ENCODE measurements around the gene SPRTN.
A peak's percentile ranks its signal among the peaks of the same experiment; 100 is the strongest.

The SPRTN gene

DNA sequence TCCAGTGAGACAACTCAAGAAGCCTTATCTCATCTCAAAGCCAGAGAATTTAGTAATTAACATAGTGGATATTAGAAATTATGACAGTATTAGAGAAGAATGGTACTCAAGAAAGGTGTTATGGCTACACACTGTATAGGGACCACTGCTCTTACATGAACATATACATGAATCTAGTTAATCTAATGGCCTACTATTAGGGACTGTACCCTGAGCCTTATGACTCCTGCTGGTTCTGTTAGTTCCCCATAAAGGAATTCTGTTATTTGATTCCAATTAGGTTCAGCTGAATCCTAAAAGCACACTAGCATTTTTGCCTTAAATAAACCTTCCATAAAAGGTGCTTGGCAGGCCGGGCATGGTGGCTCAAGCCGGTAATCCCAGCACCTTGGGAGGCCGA lies 44.3 kb downstream of the SPRTN start:
- DNase-seq = no peak

DNA sequence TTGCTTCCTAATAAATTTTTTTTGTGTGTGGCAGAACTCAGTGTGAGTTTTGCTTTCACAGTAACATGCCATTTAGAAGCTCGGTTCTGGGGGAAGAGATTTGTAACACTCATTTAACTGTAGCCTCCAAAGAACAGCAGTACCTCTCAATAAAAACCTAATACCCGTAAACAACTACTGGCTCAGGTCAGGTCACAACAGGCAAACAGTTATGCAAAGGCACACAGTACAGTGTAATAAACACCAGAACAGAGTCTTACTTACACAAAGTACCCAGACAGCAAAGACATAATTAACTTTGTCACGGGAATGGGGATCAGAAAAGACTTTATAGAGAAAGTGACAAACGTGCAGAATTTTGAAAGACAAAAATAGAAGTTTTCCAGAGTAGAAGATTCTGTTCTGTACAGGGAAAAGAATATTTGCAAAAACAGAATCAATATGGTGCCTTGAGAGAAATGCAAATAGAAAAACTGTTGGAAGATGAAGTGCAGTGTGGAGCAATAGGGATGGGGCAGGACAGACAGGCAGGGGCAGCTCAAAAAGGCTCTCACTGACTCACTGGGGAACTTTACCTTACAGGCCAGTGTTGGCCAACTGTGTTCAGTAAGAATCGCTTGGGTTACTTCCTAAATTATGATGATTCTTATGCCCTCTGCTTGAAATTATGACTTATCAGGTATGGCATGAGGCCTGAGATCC lies 45.2 kb downstream of the SPRTN start:
- no peak for DNase-seq

- no peak for DNase-seq
Measured at GRCh38 chr1:231384696-231385415, 46.8 kb downstream of the SPRTN start.

GRCh38 chr1:231385416-231385748 lies 47.3 kb downstream of the SPRTN start:
- DNase-seq = no peak

DNA sequence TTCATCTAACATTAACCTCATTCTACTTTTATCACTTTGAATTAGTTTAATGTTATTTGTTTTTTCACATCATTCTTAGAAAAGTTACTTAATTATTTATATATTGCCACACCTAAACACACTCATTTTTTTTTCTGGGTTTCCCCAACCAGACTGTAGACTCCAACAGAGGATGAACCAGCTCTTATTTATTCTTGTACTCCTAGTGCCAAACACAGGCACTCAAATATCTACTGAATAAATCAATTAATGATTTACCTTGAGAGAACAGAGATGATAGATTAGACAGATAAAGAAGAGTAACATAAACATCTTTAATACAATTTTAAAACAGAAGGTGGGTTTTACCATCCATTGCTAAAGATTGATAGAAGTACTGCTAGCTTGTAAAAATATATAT lies 48.4 kb downstream of the SPRTN start:
- DNase-seq = no peak

DNA sequence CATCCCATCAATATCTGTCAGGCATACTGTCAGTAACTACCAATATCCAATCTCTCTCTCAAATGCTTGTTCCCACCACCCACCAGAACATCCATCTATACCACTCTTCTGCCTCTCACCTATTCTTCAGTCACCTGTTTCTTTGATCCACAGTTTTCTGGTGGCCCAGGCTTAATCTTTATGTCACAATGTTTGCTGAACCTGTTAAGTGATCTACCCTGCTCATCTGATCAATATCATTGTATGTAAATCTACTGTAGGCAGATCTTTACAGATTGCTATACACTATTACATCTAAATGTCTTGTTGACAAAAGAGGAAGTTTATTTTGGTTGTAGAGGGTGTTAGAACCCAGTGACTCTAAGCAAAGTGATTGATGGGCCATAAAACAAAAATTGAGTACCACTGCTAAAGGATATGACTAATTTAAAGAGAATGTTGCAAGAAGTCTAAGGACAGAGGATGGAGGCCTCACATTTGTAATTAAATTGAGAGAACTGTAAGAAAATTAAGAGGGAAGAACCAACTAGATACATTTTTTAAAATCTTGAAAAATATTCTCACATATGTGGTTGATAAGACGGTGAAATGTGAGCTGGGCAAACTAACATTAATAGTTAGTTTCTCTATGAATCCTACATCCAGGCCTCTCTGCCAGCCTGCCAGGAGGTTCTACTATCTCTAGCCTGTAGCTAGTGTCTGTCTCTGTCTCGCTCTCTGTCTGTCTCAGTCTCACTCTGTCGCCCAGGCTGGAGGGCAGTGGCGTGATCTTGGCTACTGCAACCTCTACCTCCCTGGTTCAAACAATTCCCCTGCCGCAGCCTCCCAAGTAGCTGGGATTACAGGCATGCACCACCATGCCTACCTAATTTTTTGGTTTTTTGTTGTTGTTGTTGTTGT lies 49.9 kb downstream of the SPRTN start:
- peak; percentile 83 for DNase-seq

- peak; percentile 65 for DNase-seq
Measured at GRCh38 chr1:231390071-231390470, 52.0 kb downstream of the SPRTN start.

DNA sequence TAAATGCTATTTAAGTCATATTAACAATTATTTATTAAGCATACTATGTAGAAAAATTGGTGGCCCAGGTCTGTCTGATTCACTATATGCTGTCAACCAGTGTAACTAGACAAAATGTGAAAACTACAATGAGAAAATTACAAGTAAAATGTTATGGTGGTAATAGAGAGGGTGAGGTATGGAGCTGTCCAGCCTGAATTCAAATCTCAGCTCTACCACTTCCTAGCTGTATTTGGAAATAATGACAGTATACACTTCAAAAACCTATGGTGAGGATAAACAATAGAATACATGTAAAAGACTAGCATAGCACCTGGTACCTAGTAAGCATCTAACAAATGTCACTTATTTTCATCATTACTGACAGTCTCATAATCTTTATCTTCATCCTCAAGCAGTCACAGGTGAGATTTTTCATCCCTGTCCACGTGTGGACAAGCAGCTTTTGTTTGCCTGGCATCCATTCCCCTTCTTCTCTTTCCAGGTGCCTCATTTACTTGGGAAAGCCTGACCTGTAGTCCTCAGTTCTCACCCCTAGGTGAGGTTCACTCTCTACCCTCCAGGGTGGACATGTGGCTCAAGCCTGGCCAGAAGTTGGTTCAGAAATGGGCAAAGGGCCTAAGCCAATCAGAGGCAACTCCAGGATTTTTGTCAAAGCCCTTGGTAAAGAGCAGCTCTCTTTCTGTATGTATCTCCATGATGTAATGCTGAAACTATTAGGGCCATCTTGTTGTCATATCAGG lies 54.5 kb downstream of the SPRTN start:
- DNase-seq = no peak

DNA sequence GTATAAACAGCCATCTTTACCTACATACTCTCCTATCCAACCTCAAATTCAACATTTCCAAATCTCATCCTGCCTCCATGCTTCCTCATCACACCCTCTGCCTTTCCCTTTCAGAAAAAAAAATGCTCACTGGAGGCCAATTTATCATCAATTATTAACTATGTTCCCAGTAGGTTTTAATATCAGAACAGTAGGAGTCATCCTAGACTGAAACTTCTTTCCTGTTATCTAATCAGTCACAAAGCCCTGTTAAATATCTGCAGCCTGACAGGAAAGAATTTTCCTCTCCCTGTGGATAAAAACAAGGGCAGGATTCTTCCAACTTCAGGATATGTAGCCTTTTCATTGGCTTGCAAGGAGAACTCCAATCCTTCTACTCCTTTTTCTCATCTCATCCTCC lies 55.6 kb downstream of the SPRTN start:
- DNase-seq = no peak

GRCh38 chr1:231395076-231395997 lies 57.2 kb downstream of the SPRTN start:
- DNase-seq = peak; percentile 95

DNA sequence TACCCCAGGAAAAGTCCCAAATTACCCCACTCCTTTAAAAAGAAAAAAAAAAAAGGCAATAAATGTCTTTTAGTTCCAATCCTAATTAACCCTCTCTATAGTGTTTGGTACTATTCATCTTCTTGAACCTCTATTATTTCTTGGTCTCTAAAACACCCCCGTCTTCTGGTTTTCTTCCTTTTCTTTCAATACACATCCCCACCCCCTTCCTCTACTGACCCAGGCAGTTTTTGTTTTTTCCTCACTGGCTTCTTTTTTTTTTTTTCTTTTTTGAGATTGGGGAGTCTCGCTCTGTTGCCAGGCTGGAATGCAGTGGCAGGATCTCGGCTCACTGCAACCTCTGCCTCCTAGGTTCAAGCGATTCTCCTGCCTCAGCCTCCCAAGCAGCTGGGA lies 57.9 kb downstream of the SPRTN start:
- no peak for DNase-seq

DNA sequence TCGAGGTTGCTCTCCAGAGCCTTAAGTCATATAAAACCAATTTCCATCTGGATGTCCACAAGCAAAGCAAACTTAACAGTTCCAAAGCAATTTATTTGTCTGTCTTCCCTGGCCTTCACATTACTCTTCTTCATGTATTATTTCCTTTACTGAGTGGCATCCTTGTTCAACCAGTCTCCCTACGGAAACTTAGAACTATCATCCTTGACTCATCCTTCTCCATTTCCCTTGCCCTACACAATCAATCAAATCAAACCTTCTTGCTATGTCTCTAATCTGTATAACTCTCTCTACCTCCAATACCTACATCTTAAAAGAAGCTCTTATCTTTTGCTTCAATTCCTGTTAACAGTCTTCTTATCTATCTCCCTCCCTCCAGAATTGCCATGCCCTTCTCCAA lies 58.5 kb downstream of the SPRTN start:
- DNase-seq = peak; percentile 43

DNA sequence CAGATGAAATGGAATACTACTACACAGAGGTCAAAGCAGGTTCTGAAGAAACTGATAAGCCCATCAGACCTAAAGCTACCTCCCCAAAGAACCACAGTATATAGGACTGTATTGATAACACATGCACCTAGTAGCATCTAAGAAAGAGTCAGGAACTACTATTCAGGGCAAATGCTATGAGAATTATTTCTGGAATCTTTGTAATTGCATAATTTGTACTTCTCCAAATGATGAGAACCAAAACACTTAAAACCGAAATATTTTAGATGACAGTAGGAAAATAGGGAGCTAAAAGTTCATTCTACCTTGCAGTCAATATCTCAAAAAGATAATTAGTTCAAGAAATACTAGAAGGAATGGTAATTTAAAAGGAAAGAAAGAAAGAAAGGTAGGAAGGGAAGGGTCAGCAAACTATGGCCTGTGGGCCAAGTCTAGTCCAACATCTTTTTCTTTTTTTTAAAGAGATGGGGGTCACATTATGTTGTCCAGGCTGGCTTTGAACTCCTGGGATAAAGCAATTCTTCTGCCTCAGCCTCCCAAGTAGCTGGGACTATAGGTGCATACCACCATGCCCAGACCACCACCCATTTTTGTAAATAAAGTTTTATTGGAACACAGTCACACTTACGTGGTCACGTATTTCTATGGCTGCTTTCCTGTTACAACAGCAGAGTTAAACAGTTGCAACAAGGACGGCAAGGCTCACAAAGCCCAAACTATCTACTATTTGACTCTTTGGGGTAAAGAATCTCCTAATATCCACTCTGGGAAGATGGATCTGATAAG lies 60.0 kb downstream of the SPRTN start:
- DNase-seq = no peak

DNA sequence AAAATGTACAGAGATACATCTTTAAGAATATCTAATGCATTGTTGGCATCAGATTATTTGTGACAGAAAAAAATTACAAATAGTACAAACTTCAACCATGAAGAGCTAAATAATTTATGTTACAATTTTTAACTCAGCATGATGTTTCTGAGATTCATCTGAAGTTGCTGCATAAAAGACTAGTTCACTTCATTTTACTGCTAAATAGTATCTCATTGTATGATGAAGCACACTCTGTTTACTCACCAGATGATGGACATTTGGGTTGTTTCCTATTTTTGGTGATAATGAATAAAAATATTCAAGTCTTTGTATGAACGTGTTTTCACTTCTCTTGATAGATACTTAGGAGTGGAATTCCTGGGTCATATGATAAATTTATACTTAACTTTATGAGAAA lies 63.4 kb downstream of the SPRTN start:
- no peak for DNase-seq

DNA sequence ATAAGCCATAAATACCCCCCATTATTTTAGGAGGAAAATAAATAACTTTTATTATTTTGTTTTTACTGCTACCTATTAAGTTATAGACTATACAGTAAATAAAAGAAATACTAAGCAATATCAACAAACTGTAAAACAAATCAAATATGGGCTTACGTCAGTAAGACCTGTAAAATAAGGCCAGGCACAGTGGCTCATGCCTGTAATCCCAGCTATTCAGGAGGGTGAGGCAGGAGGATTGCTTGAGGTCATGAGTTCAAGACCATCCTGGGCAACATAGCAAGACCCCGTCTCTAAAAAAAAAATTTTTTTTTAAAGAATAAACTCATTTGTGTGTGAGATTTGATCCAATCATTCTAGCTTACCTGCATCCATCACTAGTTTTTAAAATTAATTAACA lies 66.2 kb downstream of the SPRTN start:
- DNase-seq = no peak

All from HCEC 1CT (cell line).